PC-3 (cell line): Measurements from ENCODE around the gene DNAL1. TPM values are rescaled to one million over a fixed set of nuclear protein-coding genes. Genes with fewer than 3 reads are reported as not detected.

ENCODE experiments used
- ATAC-seq: fragments of 200-7000 bp; cut with Tn5 transposase; 2 replicates; pipeline ENCODE4 v1.9.1; 2020; ENCODE audit warnings: mild to moderate bottlenecking, moderate library complexity
- BruUV-seq: library from RNA; stranded (reverse); fragments of 400-500 nt; replicated peaks from 2 replicates; lab custom pipeline; 2021; lab: Mats Ljungman, UMichigan
- CTCF ChIA-PET: fragments of 300-600 bp; sonication (Branson Sonifier 250); formaldehyde crosslinking; loops from one replicate; lab custom pipeline; 2022; ENCODE audit warnings: antibody characterized with exemption; lab: Charles Lee
- POLR2A ChIA-PET: fragments of 300-600 bp; sonication (Branson Sonifier 250); formaldehyde crosslinking; loops from one replicate; lab custom pipeline; 2022; ENCODE audit warnings: antibody characterized with exemption; ENCODE audit not compliant: unreplicated experiment; lab: Charles Lee
- DNase-seq: peaks from one replicate; pipeline ENCODE4 v3.0.0-alpha.2; 2015
- H2AFZ ChIP-seq: fragments of 300-600 bp; sonication (generic); 2 replicates; pipeline ENCODE4 v1.6.0; 2016; ENCODE audit warnings: antibody characterized with exemption, low read length
- H3F3A ChIP-seq: fragments of 300-600 bp; sonication (generic); one replicate; pipeline ENCODE4 v1.6.0; 2017; ENCODE audit warnings: antibody characterized with exemption, low read length, control low read depth, mild to moderate bottlenecking; ENCODE audit not compliant: unreplicated experiment
- H3K27ac ChIP-seq: fragments of 300-600 bp; sonication (generic); 2 replicates; pipeline ENCODE4 v1.5.1; 2016; ENCODE audit warnings: mild to moderate bottlenecking, low read length
- H3K27me3 ChIP-seq: fragments of 300-600 bp; sonication (generic); 2 replicates; pipeline ENCODE4 v1.6.1; 2016; ENCODE audit warnings: low read length, mixed read lengths
- H3K36me3 ChIP-seq: fragments of 300-600 bp; sonication (generic); 2 replicates; pipeline ENCODE4 v1.6.1; 2016; ENCODE audit warnings: low read depth, mixed run types, low read length, mixed read lengths
- H3K4me1 ChIP-seq: fragments of 300-600 bp; sonication (generic); 2 replicates; pipeline ENCODE4 v1.5.1; 2016; ENCODE audit warnings: low read length; ENCODE audit not compliant: insufficient read depth
- H3K4me2 ChIP-seq: fragments of 300-600 bp; sonication (generic); 2 replicates; pipeline ENCODE4 v1.6.0; 2016; ENCODE audit warnings: low read length
- H3K4me3 ChIP-seq: fragments of 300-600 bp; sonication (generic); 2 replicates; pipeline ENCODE4 v1.5.1; 2016; ENCODE audit warnings: mild to moderate bottlenecking, low read length, mixed read lengths
- H3K79me2 ChIP-seq: fragments of 300-600 bp; sonication (generic); 2 replicates; pipeline ENCODE4 v1.6.1; 2017; ENCODE audit warnings: low read length, mixed read lengths
- H3K9ac ChIP-seq: fragments of 300-600 bp; sonication (generic); 2 replicates; pipeline ENCODE4 v1.6.0; 2016; ENCODE audit warnings: mild to moderate bottlenecking, low read length
- H3K9me2 ChIP-seq: fragments of 300-600 bp; sonication (generic); replicated peaks from 2 replicates; pipeline ENCODE4 v1.6.1; 2016; ENCODE audit warnings: mixed run types, low read length, mixed read lengths
- H3K9me3 ChIP-seq: fragments of 300-600 bp; sonication (generic); 2 replicates; pipeline ENCODE4 v1.6.1; 2016; ENCODE audit warnings: low read length, mixed read lengths
- H4K20me1 ChIP-seq: fragments of 300-600 bp; sonication (generic); 2 replicates; pipeline ENCODE4 v1.6.1; 2016; ENCODE audit warnings: low read length, mixed read lengths
- EZH2 ChIP-seq: fragments of 300-600 bp; sonication (generic); IDR thresholded peaks from one replicate; pipeline ENCODE4 v1.6.1; 2017; ENCODE audit warnings: antibody characterized with exemption, mild to moderate bottlenecking, low read length; ENCODE audit not compliant: unreplicated experiment
- EZH2phosphoT487 ChIP-seq: fragments of 300-600 bp; sonication (generic); IDR thresholded peaks from 2 replicates; pipeline ENCODE4 v1.6.1; 2018; ENCODE audit warnings: mild to moderate bottlenecking, antibody characterized with exemption, low read length, borderline replicate concordance
- intact Hi-C: fragments of 100-400 bp; cut with micrococcal nuclease; formaldehyde crosslinking; loops from 2 replicates; pipeline ENCODE4 v1.9.0; 2023
- total RNA-seq: library from RNA; depleted of rRNA; stranded (reverse); fragments of >200 nt; gene quantifications from 2 replicates; pipeline ENCODE4 v1.2.3, GENCODE V29; 2014
- TF ChIP-seq, protein P1 (sequence below): fragments of 300-600 bp; sonication (generic); conservative IDR thresholded peaks from 2 replicates; pipeline ENCODE4 v1.5.1; 2017; ENCODE audit warnings: antibody characterized with exemption, low read depth, mild to moderate bottlenecking, low read length

The DNAL1 gene
- total RNA-seq, 1 experiment from 2014 or later, result 2.6 TPM

GRCh38 chr14:73729556-73730265 lies 84.9 kb downstream of the DNAL1 start:
- Histone ChIP-seq H3K9ac (no peak overlapping the region), H3K4me3 (no peak overlapping the region), H3K36me3 (peaks cover 50% of the 10 kb centered on the region), H3K4me1 (peaks cover 28% of the 10 kb centered on the region), H3K4me2 (no peak overlapping the region), H3K27me3 (no peaks in the 10 kb centered on the region), H3K9me2 (no peaks in the 10 kb centered on the region), H3K9me3 (no peaks in the 10 kb centered on the region), H3K27ac (no peak overlapping the region), H3F3A (peaks cover 4% of the 10 kb centered on the region), H3K79me2 (peaks cover 31% of the 10 kb centered on the region), H2AFZ (no peak overlapping the region), H4K20me1 (no peaks in the 10 kb centered on the region)
- intact Hi-C loops, result loop anchor here (10.0 kb wide), 1 partner anchor 305 kb away; no protein-coding TSS in a partner anchor
- POLR2A ChIA-PET, result no interaction called here
- DNase-seq (no peak), ATAC-seq (no peak)
- TF ChIP-seq EZH2phosphoT487 (no peak), EZH2 (no peak)
- TF ChIP-seq, protein P1, sequence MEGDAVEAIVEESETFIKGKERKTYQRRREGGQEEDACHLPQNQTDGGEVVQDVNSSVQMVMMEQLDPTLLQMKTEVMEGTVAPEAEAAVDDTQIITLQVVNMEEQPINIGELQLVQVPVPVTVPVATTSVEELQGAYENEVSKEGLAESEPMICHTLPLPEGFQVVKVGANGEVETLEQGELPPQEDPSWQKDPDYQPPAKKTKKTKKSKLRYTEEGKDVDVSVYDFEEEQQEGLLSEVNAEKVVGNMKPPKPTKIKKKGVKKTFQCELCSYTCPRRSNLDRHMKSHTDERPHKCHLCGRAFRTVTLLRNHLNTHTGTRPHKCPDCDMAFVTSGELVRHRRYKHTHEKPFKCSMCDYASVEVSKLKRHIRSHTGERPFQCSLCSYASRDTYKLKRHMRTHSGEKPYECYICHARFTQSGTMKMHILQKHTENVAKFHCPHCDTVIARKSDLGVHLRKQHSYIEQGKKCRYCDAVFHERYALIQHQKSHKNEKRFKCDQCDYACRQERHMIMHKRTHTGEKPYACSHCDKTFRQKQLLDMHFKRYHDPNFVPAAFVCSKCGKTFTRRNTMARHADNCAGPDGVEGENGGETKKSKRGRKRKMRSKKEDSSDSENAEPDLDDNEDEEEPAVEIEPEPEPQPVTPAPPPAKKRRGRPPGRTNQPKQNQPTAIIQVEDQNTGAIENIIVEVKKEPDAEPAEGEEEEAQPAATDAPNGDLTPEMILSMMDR, result no peak
- CTCF ChIA-PET, result interaction anchor here (1.1 kb wide), 1 partner anchor 30 kb away, joined by 9 read pairs; a partner anchor contains a TSS
- BruUV-seq, result no TSS peak

DNA sequence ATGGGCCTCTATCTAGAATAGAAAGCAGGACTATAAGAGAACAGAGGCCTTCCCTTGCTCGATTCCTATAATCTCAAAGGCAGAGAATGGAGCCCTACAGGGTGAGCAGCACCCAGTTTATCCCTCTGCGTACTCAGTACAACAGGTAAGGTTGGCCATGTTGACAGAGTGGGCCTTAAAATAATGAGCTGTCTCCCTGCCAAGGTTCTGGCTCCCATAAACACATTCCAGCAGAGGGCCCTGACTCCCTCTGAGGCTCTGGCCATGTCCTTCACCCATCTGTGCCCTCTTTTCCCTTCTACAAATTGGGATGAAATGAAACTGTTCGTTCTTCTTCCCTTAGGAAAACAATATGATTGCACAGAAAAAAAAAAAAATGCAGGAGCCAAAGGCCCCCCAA lies 86.3 kb downstream of the DNAL1 start:
- no peak overlapping the region for H3K4me2 ChIP-seq
- TF ChIP-seq, protein P1, result peak; percentile 30; the same call in 1 of the 2 replicates
- no peak for TF ChIP-seq EZH2
- TF ChIP-seq EZH2phosphoT487, result no peak
- no peaks in the 10 kb centered on the region for H3K27me3 ChIP-seq
- no peaks in the 10 kb centered on the region for H3F3A ChIP-seq
- DNase-seq, result no peak
- H3K27ac ChIP-seq, result no peak overlapping the region
- peaks cover 14% of the 10 kb centered on the region for H3K4me1 ChIP-seq
- ATAC-seq, result peak; percentile 48
- POLR2A ChIA-PET, result interaction anchor here (0.6 kb wide), 1 partner anchor 127 kb away, joined by 3 read pairs; no protein-coding TSS in a partner anchor
- intact Hi-C loops, result no loop called here
- BruUV-seq, result no TSS peak
- H3K36me3 ChIP-seq, result peaks cover 45% of the 10 kb centered on the region
- H2AFZ ChIP-seq, result no peak overlapping the region
- H3K9ac ChIP-seq, result no peak overlapping the region
- H3K9me3 ChIP-seq, result no peaks in the 10 kb centered on the region
- H3K9me2 ChIP-seq, result no peaks in the 10 kb centered on the region
- no peak overlapping the region for H3K4me3 ChIP-seq
- peaks cover 35% of the 10 kb centered on the region for H3K79me2 ChIP-seq
- H4K20me1 ChIP-seq, result no peaks in the 10 kb centered on the region
- CTCF ChIA-PET, result interaction anchor here (0.5 to 1.8 kb wide), 6 partner anchors 10 to 292 kb away, joined by 3 to 10 read pairs (median 4); a partner anchor contains a TSS
